Activated CD8-positive, alpha-beta memory T cell treated with anti-CD3 and anti-CD28 coated beads, Interleukin-2, amount 10 ng/mL, durations not matched to agents 7 days and 5 days (primary cell): ENCODE data around the gene THBS3. TPM values are rescaled to one million over a fixed set of nuclear protein-coding genes. Genes with fewer than 3 reads are reported as not detected.
"Not testable (repeated sequence)": the region's sequence is repeated elsewhere in the genome, so short reads cannot be mapped to it uniquely, and the experiment has no call there.

Source experiments
- ATAC-seq: fragments of 150-1000 bp; cut with Tn5 transposase; one replicate; pipeline ENCODE4 v1.10.0; 2021; ENCODE audit warnings: moderate library complexity
- CTCF ChIA-PET: fragments of 350-600 bp; sonication (Branson Sonifier 250); formaldehyde crosslinking; loops from one replicate; lab custom pipeline; 2021; ENCODE audit warnings: antibody characterized with exemption; lab: Charles Lee
- DNase-seq: peaks from one replicate; pipeline ENCODE4 v3.0.0-alpha.2; 2020
- H3K27ac Mint-ChIP-seq: one replicate; pipeline ENCODE4 v1.8.0; 2021; ENCODE audit warnings: mild to moderate bottlenecking, mixed read lengths
- H3K27me3 Mint-ChIP-seq: one replicate; pipeline ENCODE4 v1.8.0; 2021; ENCODE audit warnings: mixed read lengths
- H3K36me3 Mint-ChIP-seq: one replicate; pipeline ENCODE4 v1.8.0; 2021; ENCODE audit warnings: mild to moderate bottlenecking, mixed read lengths
- H3K4me1 Mint-ChIP-seq: one replicate; pipeline ENCODE4 v1.8.0; 2021; ENCODE audit warnings: mixed read lengths
- H3K4me3 Mint-ChIP-seq: one replicate; pipeline ENCODE4 v1.8.0; 2021; ENCODE audit warnings: mild to moderate bottlenecking, moderate library complexity, mixed read lengths
- H3K9me3 Mint-ChIP-seq: one replicate; pipeline ENCODE4 v1.8.0; 2022; ENCODE audit warnings: low read depth, mixed read lengths
- total RNA-seq, 2 experiments: library from RNA; stranded (reverse); gene quantifications; one replicate each; pipeline ENCODE4 v1.2.3, GENCODE V29; 2021

Gene THBS3
- total RNA-seq, 2 experiments from 2014 or later = 14.3 to 23.5 TPM

- CTCF ChIA-PET = interaction anchor here (1.2 to 13.0 kb wide), 6 partner anchors 23 to 106 kb away, joined by 3 to 295 read pairs (median 90); no protein-coding TSS in a partner anchor
- H3K9me3 Mint-ChIP-seq = no peaks in the 10 kb centered on the region
- H3K4me3 Mint-ChIP-seq = no peak overlapping the region
- ATAC-seq (no peak), DNase-seq (peak; percentile 29)
- peaks cover 8% of the 10 kb centered on the region for H3K36me3 Mint-ChIP-seq
- H3K27me3 Mint-ChIP-seq = no peaks in the 10 kb centered on the region
- H3K4me1 Mint-ChIP-seq = peaks cover 41% of the 10 kb centered on the region
- H3K27ac Mint-ChIP-seq = no peak overlapping the region
Observed at GRCh38 chr1:155170101-155170785, 37.5 kb downstream of the THBS3 start.

GRCh38 chr1:155169541-155169940, 38.2 kb downstream of the THBS3 start:
- Mint-ChIP-seq H3K4me3 (no peak overlapping the region), H3K27me3 (no peaks in the 10 kb centered on the region), H3K27ac (no peak overlapping the region), H3K9me3 (no peaks in the 10 kb centered on the region), H3K36me3 (peaks cover 8% of the 10 kb centered on the region), H3K4me1 (peaks cover 35% of the 10 kb centered on the region)
- CTCF ChIA-PET = interaction anchor here (0.8 to 13.0 kb wide), 8 partner anchors 22 to 105 kb away, joined by 3 to 295 read pairs (median 20); partner anchors contain the start of gene SLC50A1
- ATAC-seq (no peak), DNase-seq (peak; percentile 18)

GRCh38 chr1:155168456-155169210, 39.1 kb downstream of the THBS3 start:
- H3K27ac Mint-ChIP-seq = no peak overlapping the region
- no peak overlapping the region for H3K4me3 Mint-ChIP-seq
- CTCF ChIA-PET = interaction anchor here (0.6 to 13.0 kb wide), 29 partner anchors 9 to 385 kb away, joined by 3 to 295 read pairs (median 5); partner anchors contain the start of genes DPM3 and SLC50A1

GRCh38 chr1:155168105-155168445, 39.6 kb downstream of the THBS3 start:
- H3K9me3 Mint-ChIP-seq, H3K4me3 Mint-ChIP-seq, H3K36me3 Mint-ChIP-seq, ATAC-seq, H3K27me3 Mint-ChIP-seq: not testable (repeated sequence)
- H3K27ac Mint-ChIP-seq = peak overlapping the region; percentile 45
- H3K4me1 Mint-ChIP-seq = peaks cover 27% of the 10 kb centered on the region
- DNase-seq = peak; percentile 31
- CTCF ChIA-PET = interaction anchor here (0.6 to 13.0 kb wide), 34 partner anchors 9 to 386 kb away, joined by 3 to 295 read pairs (median 5); partner anchors contain the start of genes ADAM15, DPM3 and SLC50A1

More at GRCh38 chr1:155168456-155169210, 39.1 kb downstream of the THBS3 start:
- ATAC-seq = no peak
- no peaks in the 10 kb centered on the region for H3K9me3 Mint-ChIP-seq
- peaks cover 32% of the 10 kb centered on the region for H3K4me1 Mint-ChIP-seq
- peak; percentile 33 for DNase-seq
- no peaks in the 10 kb centered on the region for H3K27me3 Mint-ChIP-seq
- peaks cover 8% of the 10 kb centered on the region for H3K36me3 Mint-ChIP-seq

GRCh38 chr1:155167166-155168104, 40.3 kb downstream of the THBS3 start:
- CTCF ChIA-PET = interaction anchor here (0.6 to 13.0 kb wide), 35 partner anchors 10 to 180 kb away, joined by 3 to 295 read pairs (median 5); partner anchors contain the start of genes ADAM15, DPM3 and SLC50A1
- Mint-ChIP-seq H3K27ac (peak overlapping the region; percentile 45), H3K9me3 (no peaks in the 10 kb centered on the region), H3K4me1 (peaks cover 25% of the 10 kb centered on the region), H3K27me3 (no peaks in the 10 kb centered on the region), H3K36me3 (peaks cover 8% of the 10 kb centered on the region), H3K4me3 (peak overlapping the region; percentile 44)
- peak; percentile 92 for DNase-seq
- ATAC-seq = peak; percentile 80

- H3K36me3 Mint-ChIP-seq = peaks cover 8% of the 10 kb centered on the region
- no peak overlapping the region for H3K27ac Mint-ChIP-seq
- H3K9me3 Mint-ChIP-seq = no peaks in the 10 kb centered on the region
- CTCF ChIA-PET = interaction anchor here (0.8 to 13.0 kb wide), 22 partner anchors 11 to 150 kb away, joined by 3 to 295 read pairs (median 6); partner anchors contain the start of genes ADAM15 and SLC50A1
- H3K4me3 Mint-ChIP-seq = no peak overlapping the region
- DNase-seq (peak; percentile 31), ATAC-seq (no peak)
- H3K4me1 Mint-ChIP-seq = peaks cover 18% of the 10 kb centered on the region
- no peaks in the 10 kb centered on the region for H3K27me3 Mint-ChIP-seq
Observed at GRCh38 chr1:155166471-155167165, 41.1 kb downstream of the THBS3 start.

GRCh38 chr1:155166051-155166470, 41.6 kb downstream of the THBS3 start:
- DNase-seq (no peak), ATAC-seq (no peak)
- H3K9me3 Mint-ChIP-seq = no peaks in the 10 kb centered on the region
- no peaks in the 10 kb centered on the region for H3K27me3 Mint-ChIP-seq
- H3K4me3 Mint-ChIP-seq = no peak overlapping the region
- H3K27ac Mint-ChIP-seq = no peak overlapping the region
- H3K4me1 Mint-ChIP-seq = peaks cover 14% of the 10 kb centered on the region
- peaks cover 8% of the 10 kb centered on the region for H3K36me3 Mint-ChIP-seq
- CTCF ChIA-PET = interaction anchor here (0.8 to 13.0 kb wide), 9 partner anchors 10 to 104 kb away, joined by 3 to 295 read pairs (median 10); no protein-coding TSS in a partner anchor

- not testable (repeated sequence) for H3K4me3 Mint-ChIP-seq, H3K9me3 Mint-ChIP-seq, ATAC-seq, H3K36me3 Mint-ChIP-seq, H3K27ac Mint-ChIP-seq, H3K27me3 Mint-ChIP-seq, DNase-seq
- CTCF ChIA-PET = interaction anchor here (0.9 to 13.0 kb wide), 4 partner anchors 8 to 74 kb away, joined by 3 to 295 read pairs (median 3); partner anchors contain the start of gene KRTCAP2
- H3K4me1 Mint-ChIP-seq = peaks cover 12% of the 10 kb centered on the region
Observed at GRCh38 chr1:155164625-155165024, 43.1 kb downstream of the THBS3 start.

GRCh38 chr1:155163785-155164184, 43.9 kb downstream of the THBS3 start:
- H3K4me1 Mint-ChIP-seq = peaks cover 12% of the 10 kb centered on the region
- H3K4me3 Mint-ChIP-seq, H3K27me3 Mint-ChIP-seq, DNase-seq, H3K27ac Mint-ChIP-seq, H3K9me3 Mint-ChIP-seq, ATAC-seq, H3K36me3 Mint-ChIP-seq: not testable (repeated sequence)
- CTCF ChIA-PET = interaction anchor here (1.6 to 13.0 kb wide), 2 partner anchors 52 to 73 kb away, joined by 3 to 295 read pairs; no protein-coding TSS in a partner anchor

- not testable (repeated sequence) for H3K9me3 Mint-ChIP-seq, H3K4me3 Mint-ChIP-seq, H3K4me1 Mint-ChIP-seq, H3K27ac Mint-ChIP-seq, ATAC-seq, DNase-seq, H3K36me3 Mint-ChIP-seq, H3K27me3 Mint-ChIP-seq
- CTCF ChIA-PET = interaction anchor here (1.0 to 1.5 kb wide), 4 partner anchors 10 to 145 kb away, joined by 3 to 9 read pairs (median 6); partner anchors contain the start of gene KRTCAP2
Observed at GRCh38 chr1:155162631-155163030, 45.1 kb downstream of the THBS3 start.

GRCh38 chr1:155160128-155160527, 47.6 kb downstream of the THBS3 start:
- ATAC-seq = no peak
- Mint-ChIP-seq H3K4me3 (no peak overlapping the region), H3K36me3 (no peaks in the 10 kb centered on the region)

GRCh38 chr1:155158991-155159390, 48.7 kb downstream of the THBS3 start:
- no peak overlapping the region for H3K27ac Mint-ChIP-seq
- CTCF ChIA-PET = no interaction called here
- H3K9me3 Mint-ChIP-seq = no peaks in the 10 kb centered on the region
- peaks cover 15% of the 10 kb centered on the region for H3K27me3 Mint-ChIP-seq
- H3K36me3 Mint-ChIP-seq = no peaks in the 10 kb centered on the region
- H3K4me1 Mint-ChIP-seq = no peaks in the 10 kb centered on the region
- DNase-seq (no peak), ATAC-seq (no peak)
- H3K4me3 Mint-ChIP-seq = no peak overlapping the region

More at GRCh38 chr1:155160128-155160527, 47.6 kb downstream of the THBS3 start:
- H3K27me3 Mint-ChIP-seq = peaks cover 9% of the 10 kb centered on the region
- no peaks in the 10 kb centered on the region for H3K9me3 Mint-ChIP-seq
- DNase-seq = no peak
- H3K4me1 Mint-ChIP-seq = no peaks in the 10 kb centered on the region
- CTCF ChIA-PET = no interaction called here
- H3K27ac Mint-ChIP-seq = no peak overlapping the region
